NCI-H748 treated with DMSO at 0.1 percent for 48 hours (cell line): ENCODE measurements around the gene GOLM1.

Experiments used
- DNase-seq: peaks from one replicate; lab custom pipeline; 2025; lab: John Stamatoyannopoulos, UW

Gene GOLM1

DNA sequence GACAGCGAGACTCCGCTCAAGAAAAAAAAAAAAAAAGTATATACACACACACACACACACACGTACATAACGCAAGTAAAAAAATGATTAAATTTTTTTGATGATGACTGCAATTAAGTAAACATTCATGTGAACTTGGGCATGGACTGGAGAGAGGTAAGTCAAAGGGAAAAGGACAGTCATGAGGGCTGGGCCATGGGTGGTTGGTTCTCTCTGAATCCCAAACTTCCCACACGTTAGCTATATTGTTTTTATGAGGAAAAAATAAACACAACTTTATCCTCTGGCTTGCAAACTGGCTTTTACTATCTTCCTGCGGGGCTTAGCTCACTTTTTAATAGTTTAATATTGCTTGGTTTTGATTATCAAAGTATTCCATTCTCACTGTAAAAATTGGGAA is 53.7 kb downstream of the GOLM1 start:
- DNase-seq, result no peak

- DNase-seq, result no peak
Observed at GRCh38 chr9:86043999-86044398, 55.4 kb downstream of the GOLM1 start.

DNA sequence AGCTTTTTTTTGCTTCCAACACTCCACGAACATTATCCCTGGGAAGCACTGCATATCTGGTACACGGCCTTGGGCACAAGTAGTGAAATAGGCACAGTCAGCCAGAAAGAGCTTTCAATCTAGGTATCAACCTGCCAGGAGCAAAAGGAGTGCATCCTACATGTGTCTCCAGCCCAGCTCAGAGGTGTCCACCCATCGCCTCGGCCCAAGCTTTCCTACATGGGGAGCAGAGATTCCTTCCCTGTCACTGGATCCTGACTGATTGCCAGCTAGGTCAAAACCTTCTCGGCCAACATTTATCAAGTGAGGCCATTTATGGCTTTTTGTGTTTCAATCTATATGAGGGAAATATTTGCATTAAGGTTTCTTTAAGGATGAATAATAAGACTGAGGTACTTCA is 55.8 kb downstream of the GOLM1 start:
- no peak for DNase-seq

- DNase-seq, result no peak
Observed at GRCh38 chr9:86042199-86042978, 57.0 kb downstream of the GOLM1 start.

GRCh38 chr9:86041311-86041741 is 58.0 kb downstream of the GOLM1 start:
- DNase-seq, result no peak

DNA sequence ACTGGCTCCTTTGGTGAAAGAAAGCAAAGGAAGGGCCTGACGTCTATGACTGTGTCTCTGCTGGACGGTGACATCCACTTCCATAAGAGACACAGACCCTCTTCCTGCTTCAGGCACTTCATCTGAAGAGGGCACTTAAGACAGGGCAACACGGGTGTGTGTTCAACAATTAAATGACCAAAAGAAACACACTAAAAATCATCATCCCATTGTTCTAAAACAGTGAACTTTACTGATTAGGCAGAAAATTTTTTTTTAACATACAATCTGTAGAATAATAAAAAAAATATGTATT is 58.5 kb downstream of the GOLM1 start:
- DNase-seq, result no peak

- DNase-seq, result no peak
Observed at GRCh38 chr9:86039991-86040860, 59.1 kb downstream of the GOLM1 start.

GRCh38 chr9:86036555-86036954 is 62.8 kb downstream of the GOLM1 start:
- DNase-seq, result peak; percentile 10

DNA sequence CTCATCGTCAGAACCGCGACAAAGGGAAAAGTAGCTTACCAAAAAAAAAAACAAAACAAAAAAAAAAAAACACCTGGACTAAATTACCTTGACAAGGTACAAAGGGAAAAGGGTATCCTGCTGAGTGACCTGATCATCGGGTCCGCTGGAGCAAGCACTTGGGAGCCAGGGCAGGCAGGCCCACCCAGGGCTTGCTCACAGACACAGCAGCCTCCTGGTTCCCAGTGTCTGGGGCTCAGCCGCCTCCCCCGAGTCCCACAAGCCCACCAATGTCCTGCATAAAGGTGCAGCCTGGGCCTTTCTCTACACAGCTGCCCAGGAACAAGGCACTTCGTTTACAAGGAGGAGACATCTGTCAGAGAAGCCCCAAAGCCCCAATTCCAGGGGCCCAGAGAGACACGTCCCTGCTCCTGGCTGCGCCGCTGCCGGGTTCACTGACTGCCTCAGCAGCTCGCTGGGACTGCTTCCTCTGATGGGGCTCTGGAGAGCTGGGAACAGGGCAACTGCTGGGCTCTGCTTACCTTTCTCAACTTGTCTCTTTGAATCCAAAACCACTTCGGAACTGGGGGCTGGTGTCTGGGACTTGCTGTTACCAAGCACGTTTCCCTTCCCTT is 63.4 kb downstream of the GOLM1 start:
- DNase-seq, result no peak

- DNase-seq, result peak; percentile 23
Observed at GRCh38 chr9:86034863-86035734, 64.3 kb downstream of the GOLM1 start.

DNA sequence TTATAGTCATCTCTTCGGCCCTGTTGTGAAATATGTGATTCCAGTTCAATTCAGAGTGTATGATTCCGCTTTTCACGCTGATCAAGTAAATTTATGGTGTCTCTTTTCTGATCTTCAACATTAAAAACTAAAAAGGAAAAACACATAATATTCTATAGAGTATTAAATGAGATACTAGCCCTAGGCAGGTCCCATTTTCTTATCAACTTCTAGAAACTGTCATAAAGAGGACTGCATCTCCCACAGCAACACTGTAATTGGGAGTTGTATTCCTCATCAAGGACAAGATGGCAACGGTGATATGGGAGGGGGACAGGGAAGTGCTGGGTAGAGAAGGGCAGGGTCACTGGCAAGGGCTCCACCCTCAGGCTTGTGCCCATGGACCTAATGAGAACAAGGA is 71.6 kb downstream of the GOLM1 start:
- no peak for DNase-seq

- DNase-seq, result no peak
Observed at GRCh38 chr9:86022687-86023266, 76.6 kb downstream of the GOLM1 start.

GRCh38 chr9:86021166-86021565 is 78.2 kb downstream of the GOLM1 start:
- DNase-seq, result no peak

DNA sequence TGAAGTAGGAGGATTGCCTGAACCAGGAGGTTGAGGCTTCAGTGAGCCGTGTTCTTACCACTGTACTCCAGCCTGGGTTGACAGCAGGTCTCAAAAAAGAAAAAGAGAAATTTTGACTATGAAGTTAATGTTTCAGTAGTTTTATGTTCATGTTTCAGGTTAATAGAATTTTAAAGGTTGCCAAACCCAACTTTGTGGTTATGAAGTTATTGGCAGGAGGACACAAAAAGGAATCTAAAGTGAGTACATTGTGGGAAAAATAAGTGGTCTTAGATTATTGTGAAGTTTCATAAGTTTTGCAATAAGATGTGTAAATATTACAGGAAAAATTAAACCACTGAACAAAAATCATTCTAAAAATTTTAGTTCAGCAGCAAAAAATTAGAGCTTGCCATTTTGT is 78.6 kb downstream of the GOLM1 start:
- DNase-seq, result no peak

DNA sequence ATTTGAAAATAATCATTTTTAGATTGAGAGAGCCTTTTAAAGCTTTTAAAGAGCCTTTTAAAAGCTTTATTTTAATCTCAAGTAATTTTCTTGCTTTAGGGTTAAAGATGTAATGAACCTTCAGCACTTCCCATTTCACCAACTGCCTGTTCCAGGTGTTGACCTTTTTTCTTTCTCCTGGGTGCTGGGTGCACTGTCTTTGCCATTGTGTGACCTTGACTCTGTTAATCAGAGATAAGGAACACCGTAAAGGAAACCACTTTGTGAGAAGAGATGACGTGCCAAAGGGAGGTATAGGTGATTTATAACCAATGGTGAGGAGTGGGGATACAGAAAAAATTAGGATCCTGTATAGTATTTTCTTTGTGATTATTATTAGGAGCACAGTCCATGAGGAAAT is 90.2 kb downstream of the GOLM1 start:
- DNase-seq, result no peak

- DNase-seq, result no peak
Observed at GRCh38 chr9:86005253-86005775, 94.0 kb downstream of the GOLM1 start.

- DNase-seq, result no peak
Observed at GRCh38 chr9:85995599-85995998, 103.8 kb downstream of the GOLM1 start.

DNA sequence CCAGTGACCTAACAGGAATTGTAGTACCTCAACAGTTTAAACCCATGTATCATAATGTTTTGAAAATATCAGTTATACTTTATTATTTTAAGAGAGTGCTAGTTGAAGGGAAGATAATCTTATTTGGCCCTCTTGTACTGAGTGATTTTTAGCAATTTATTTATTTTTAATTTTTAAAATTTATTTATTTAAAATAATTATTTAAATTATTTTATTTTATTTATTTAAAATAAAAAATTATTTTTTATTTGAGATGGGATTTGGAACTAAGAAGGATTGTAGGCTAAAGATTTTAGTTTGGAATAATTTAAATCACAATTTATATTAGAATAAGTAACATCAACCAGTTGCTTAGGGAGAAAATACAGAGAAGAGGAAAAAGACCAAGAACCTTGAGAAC is 104.3 kb downstream of the GOLM1 start:
- DNase-seq, result no peak

DNA sequence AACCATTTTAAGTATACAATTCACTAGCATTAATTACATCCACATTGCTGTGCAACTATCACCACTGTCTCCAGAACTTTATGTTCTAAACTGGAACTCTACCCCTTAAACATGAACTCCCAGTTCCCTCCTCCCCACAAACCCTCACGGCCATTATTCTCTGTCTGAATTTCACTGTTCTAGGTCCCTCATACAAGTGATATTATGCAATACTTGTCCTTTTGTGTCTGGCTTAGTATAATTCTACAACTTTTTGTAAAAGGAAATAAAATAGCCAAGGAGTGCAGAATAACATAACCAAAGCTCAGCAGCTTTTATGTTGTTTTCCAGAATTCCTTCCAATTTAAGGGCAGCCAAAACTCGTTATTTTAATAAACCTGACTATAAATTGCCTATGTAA is 105.2 kb downstream of the GOLM1 start:
- no peak for DNase-seq

DNA sequence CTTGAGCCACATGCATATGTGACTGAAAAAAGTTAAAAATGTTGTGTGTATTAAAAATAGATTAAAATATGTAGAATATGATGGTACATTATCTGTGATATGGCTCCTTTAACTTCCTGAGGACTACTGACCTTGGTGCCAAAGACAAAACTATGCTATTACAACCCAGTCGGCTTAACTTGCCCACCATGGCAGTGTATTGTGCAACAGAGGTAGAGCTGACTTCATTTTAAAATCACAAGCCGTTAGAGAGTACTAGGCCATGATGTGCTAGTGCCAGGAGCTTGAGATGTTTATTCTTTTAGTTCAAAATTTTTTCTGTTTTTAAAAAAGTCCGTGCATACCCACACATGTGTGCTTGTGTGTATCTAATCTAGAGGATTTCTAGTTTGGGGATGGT is 112.1 kb downstream of the GOLM1 start:
- DNase-seq, result no peak

GRCh38 chr9:85984457-85984856 is 114.9 kb downstream of the GOLM1 start:
- no peak for DNase-seq
